Measurements from ENCODE around the gene GMPR. TPM values are rescaled to one million over a fixed set of nuclear protein-coding genes. Genes with fewer than 3 reads are reported as not detected.

The GMPR gene
- total and polyA plus RNA-seq, 10 of the 15 experiments (the other 5 are each of a cell fraction or from before 2014, with no cell fraction given) = 0.15 to 1.8 (median 0.49) TPM; not detected in 1

GRCh38 chr6:16311763-16312162, 73.4 kb downstream of the GMPR start:
- no peak overlapping the region for H3K4me3 ChIP-seq
- H3K27me3 ChIP-seq (replicated peaks in 1 of 2; ENCODE audit: control insufficient read depth in 2 of 2, insufficient read depth in 2 of 2, low read length in 1 of 2) = no peaks in the 10 kb centered on the region
- TF ChIP-seq BRCA1 (IDR thresholded peaks at IDR 0.05; ENCODE audit: low read depth, low read length) (no peak), HCFC1 (IDR thresholded peaks at IDR 0.05; ENCODE audit: low read length) (no peak), CREB1 (IDR thresholded peaks at IDR 0.05; ENCODE audit: low read depth) (no peak), LARP7 (IDR thresholded peaks at IDR 0.05) (no peak), ZNF622 (IDR thresholded peaks at IDR 0.05) (no peak), IRF5 (IDR thresholded peaks at IDR 0.05; ENCODE audit: borderline replicate concordance) (no peak), ASH2L (IDR thresholded peaks at IDR 0.05; ENCODE audit: borderline replicate concordance, low read depth) (no peak), CBX3 (IDR thresholded peaks at IDR 0.05; ENCODE audit: borderline replicate concordance, low read depth) (no peak), PRDM15 (CRISPR knock-in tag; IDR thresholded peaks at IDR 0.05) (no peak), ESRRA (IDR thresholded peaks at IDR 0.05; ENCODE audit: low read length) (no peak), ZBED1 (IDR thresholded peaks at IDR 0.05; ENCODE audit: borderline replicate concordance) (no peak), NR2F1 (conservative IDR thresholded peaks at IDR 0.05) (no peak), E2F8 (IDR thresholded peaks at IDR 0.05; ENCODE audit: low read depth, partially characterized antibody) (no peak), NR2C1 (IDR thresholded peaks at IDR 0.05) (no peak), EP300 (IDR thresholded peaks at IDR 0.05; ENCODE audit: borderline replicate concordance in 1 of 2, control insufficient read depth in 1 of 2, low read depth in 2 of 2, low read length in 2 of 2) (no peak)
- no TSS peak for BruUV-seq (replicated peaks)
- no peak for DNase-seq (ENCODE audit: low read depth, low spot score)
- ATAC-seq = no peak
- CTCF ChIA-PET = interaction anchor here (1.1 kb wide), 1 partner anchor 14 kb away, joined by 5 read pairs; no protein-coding TSS in a partner anchor
- H3K9ac ChIP-seq (ENCODE audit: control insufficient read depth, insufficient read depth, low read length) = no peak overlapping the region
- no peak overlapping the region for H3K27ac ChIP-seq (ENCODE audit: control insufficient read depth, insufficient read depth)
- RAD21 ChIA-PET (ENCODE audit: unreplicated experiment) = no interaction called here
- no peaks in the 10 kb centered on the region for H4K20me1 ChIP-seq (ENCODE audit: control insufficient read depth, insufficient read depth)
- in situ Hi-C loops (cut with MboI) = no loop called here
- H3K36me3 ChIP-seq (ENCODE audit: control insufficient read depth in 2 of 2, insufficient read depth in 2 of 2, low read length in 1 of 2) = peaks cover 0 to 9% of the 10 kb centered on the region in 2 experiments; a peak in 2 of 4 replicates
- peaks cover under 1% of the 10 kb centered on the region for H3K4me1 ChIP-seq (ENCODE audit: control insufficient read depth, insufficient read depth, low read length)
- 74% methylated on average over 6 of the region's 6 CpGs for WGBS (ENCODE audit: insufficient coverage, insufficient replicate concordance, low lambda C conversion rate, missing lambda C conversion rate)
- no peak overlapping the region for H3K4me2 ChIP-seq (ENCODE audit: control insufficient read depth, insufficient read depth)
- no peak overlapping the region for H2AFZ ChIP-seq (ENCODE audit: control insufficient read depth, low read depth, low read length)
- POLR2A ChIA-PET = no interaction called here
- SMC1A ChIA-PET (ENCODE audit: uncharacterized antibody, unreplicated experiment) = interaction anchor here (0.8 to 1.4 kb wide), 2 partner anchors 8 to 20 kb away, joined by 3 read pairs; no protein-coding TSS in a partner anchor
- H3K9me3 ChIP-seq (replicated peaks; ENCODE audit: control insufficient read depth, insufficient read depth, low read length) = no peaks in the 10 kb centered on the region
- intact Hi-C loops (cut with micrococcal nuclease; ENCODE audit: unreplicated experiment) = no loop called here
- H3K79me2 ChIP-seq (ENCODE audit: control insufficient read depth, insufficient read depth, low read length) = no peaks in the 10 kb centered on the region
- no peak for FAIRE-seq
